Sigmoid colon (tissue), 7 donors: Measurements from ENCODE around the gene RGR. TPM values are rescaled to one million over a fixed set of nuclear protein-coding genes. Genes with fewer than 3 reads are reported as not detected.

Experiments
- DNase-seq: peaks from one replicate; pipeline ENCODE4 v3.0.0-alpha.2; 2019
- H3K27ac ChIP-seq, 4 donors: fragments of 200-600 bp; sonication (generic); one replicate each; pipeline ENCODE4 v1.5.1; 2016 to 2019; ENCODE audit warnings: mild to moderate bottlenecking in 1 of 4
- H3K27me3 ChIP-seq, 3 donors: fragments of 200-600 bp; sonication (generic); one replicate each; pipeline ENCODE4 v1.5.1; 2019; ENCODE audit warnings: mild to moderate bottlenecking in 1 of 3
- H3K36me3 ChIP-seq, 4 donors: fragments of 200-600 bp; sonication (generic); one replicate each; pipeline ENCODE4 v1.5.1; 2016 to 2019
- H3K4me1 ChIP-seq, 4 donors: fragments of 200-600 bp; sonication (generic); one replicate each; pipeline ENCODE4 v1.5.1; 2017 to 2019
- H3K4me3 ChIP-seq, 4 donors: fragments of 200-600 bp; sonication (generic); one replicate each; pipeline ENCODE4 v1.5.1; 2017 to 2019; ENCODE audit warnings: mild to moderate bottlenecking in 2 of 4, moderate library complexity in 1 of 4
- H3K9me3 ChIP-seq, 4 donors: fragments of 200-600 bp in 3 of 4; sonication (generic) in 3 of 4; one replicate each; pipeline versions ENCODE4 v1.5.1 to v1.6.1; 2013 to 2019
- EP300 ChIP-seq, 4 donors: sonication (generic); formaldehyde crosslinking; IDR thresholded peaks; one replicate each; pipeline ENCODE4 v1.6.1; 2017; ENCODE audit warnings: antibody characterized with exemption in 4 of 4
- POLR2A ChIP-seq, 2 donors: fragments of 450-650 bp; IDR thresholded peaks; one replicate each; pipeline ENCODE4 v1.6.1; 2016; ENCODE audit warnings: antibody characterized with exemption in 2 of 2, mild to moderate bottlenecking in 2 of 2, moderate library complexity in 2 of 2
- POLR2AphosphoS5 ChIP-seq, 4 donors: sonication (generic); formaldehyde crosslinking; IDR thresholded peaks; one replicate each; pipeline ENCODE4 v1.6.1; 2017; ENCODE audit warnings: antibody characterized with exemption in 4 of 4
- WGBS, 2 donors: extraction: QIAGEN DNeasy Blood & Tissue Kit; methylation state at CpG; one replicate each; pipeline ENCODE4 v1.1.7; 2013; 5-methylcytosine and 5-hydroxymethylcytosine counted together
- intact Hi-C: fragments of 100-400 bp; cut with DNase I; formaldehyde crosslinking; loops from one replicate; pipeline ENCODE4 v1.15.1; 2023
- polyA plus RNA-seq, 3 donors: library from polyadenylated mRNA; stranded (reverse); fragments of 200-250 nt; gene quantifications; one replicate each; pipeline ENCODE4 v1.2.3, GENCODE V29; 2013
- total RNA-seq, 4 donors: library from RNA; depleted of rRNA; stranded (reverse); fragments of >200 nt; gene quantifications; one replicate each; pipeline ENCODE4 v1.1.0, GENCODE V29; 2016
- TF ChIP-seq, protein P1 (sequence below), 4 experiments: fragments of 450-650 bp in 3 of 4; fragments of 200-600 bp in 1 of 4; IDR thresholded peaks; one replicate each; pipeline ENCODE4 v1.5.1; 2016 to 2019; ENCODE audit warnings: antibody characterized with exemption in 4 of 4, mild to moderate bottlenecking in 3 of 4, moderate library complexity in 2 of 4
- donor health status: healthy with polysubstance abuse.
- donor health status: Bipolar disorder and iron deficiency.
- donor health status: healthy.

Gene RGR
- total and polyA plus RNA-seq, 7 donors: 0.82 to 3.6 (median 1.4) TPM; not detected in 4

DNA sequence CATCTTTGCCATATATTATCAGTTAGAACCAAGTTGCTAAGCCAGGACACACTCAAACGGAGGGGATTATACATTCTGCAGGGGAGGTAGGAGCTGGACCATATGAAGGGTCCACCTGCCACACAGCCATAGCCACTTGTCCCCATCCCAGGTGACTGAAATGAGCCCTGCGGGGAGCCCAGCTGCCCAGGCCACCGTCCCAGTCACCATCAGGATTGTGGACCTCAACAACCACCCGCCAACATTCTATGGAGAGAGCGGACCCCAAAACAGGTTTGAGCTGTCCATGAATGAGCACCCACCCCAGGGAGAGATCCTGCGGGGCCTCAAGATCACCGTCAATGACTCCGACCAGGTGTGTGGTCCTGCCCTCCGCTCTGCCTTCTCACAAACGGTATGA is 36.8 kb upstream of the RGR start:
- no peaks in the 10 kb centered on the region for H3K36me3 ChIP-seq
- TF ChIP-seq, protein P1, sequence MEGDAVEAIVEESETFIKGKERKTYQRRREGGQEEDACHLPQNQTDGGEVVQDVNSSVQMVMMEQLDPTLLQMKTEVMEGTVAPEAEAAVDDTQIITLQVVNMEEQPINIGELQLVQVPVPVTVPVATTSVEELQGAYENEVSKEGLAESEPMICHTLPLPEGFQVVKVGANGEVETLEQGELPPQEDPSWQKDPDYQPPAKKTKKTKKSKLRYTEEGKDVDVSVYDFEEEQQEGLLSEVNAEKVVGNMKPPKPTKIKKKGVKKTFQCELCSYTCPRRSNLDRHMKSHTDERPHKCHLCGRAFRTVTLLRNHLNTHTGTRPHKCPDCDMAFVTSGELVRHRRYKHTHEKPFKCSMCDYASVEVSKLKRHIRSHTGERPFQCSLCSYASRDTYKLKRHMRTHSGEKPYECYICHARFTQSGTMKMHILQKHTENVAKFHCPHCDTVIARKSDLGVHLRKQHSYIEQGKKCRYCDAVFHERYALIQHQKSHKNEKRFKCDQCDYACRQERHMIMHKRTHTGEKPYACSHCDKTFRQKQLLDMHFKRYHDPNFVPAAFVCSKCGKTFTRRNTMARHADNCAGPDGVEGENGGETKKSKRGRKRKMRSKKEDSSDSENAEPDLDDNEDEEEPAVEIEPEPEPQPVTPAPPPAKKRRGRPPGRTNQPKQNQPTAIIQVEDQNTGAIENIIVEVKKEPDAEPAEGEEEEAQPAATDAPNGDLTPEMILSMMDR (IDR thresholded peaks at IDR 0.05): no peak
- no peak for TF ChIP-seq POLR2AphosphoS5 (IDR thresholded peaks at IDR 0.05)
- no peak for TF ChIP-seq EP300 (IDR thresholded peaks at IDR 0.05)
- TF ChIP-seq POLR2A (IDR thresholded peaks at IDR 0.05): no peak
- H3K27ac ChIP-seq: no peak overlapping the region
- DNase-seq: no peak
- 88 to 89% methylated on average over 10 of the region's 10 CpGs for WGBS, 2 donors
- H3K9me3 ChIP-seq: no peaks in the 10 kb centered on the region
- intact Hi-C loops: no loop called here
- H3K4me3 ChIP-seq: no peak overlapping the region
- no peaks in the 10 kb centered on the region for H3K4me1 ChIP-seq
- no peaks in the 10 kb centered on the region for H3K27me3 ChIP-seq

DNA sequence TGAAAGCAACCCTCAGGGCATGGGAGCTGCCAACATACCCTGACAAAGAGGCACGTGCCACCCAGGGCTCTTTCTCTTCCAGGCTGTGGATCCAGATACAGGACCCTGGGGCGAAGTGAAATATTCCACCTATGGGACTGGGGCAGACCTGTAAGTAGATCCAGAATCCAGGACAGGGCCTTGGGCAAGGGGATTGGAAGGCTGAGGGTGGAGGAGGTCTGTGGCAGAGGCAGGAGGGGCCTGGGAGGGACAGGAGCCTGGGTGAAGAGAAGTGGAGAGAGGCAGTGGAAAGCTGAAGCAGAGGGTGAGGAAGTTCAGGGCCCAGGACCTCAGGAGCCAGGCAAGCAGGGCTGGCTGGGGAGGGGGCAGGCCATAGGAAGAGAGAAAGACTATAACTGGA is 33.3 kb upstream of the RGR start:
- no peak overlapping the region for H3K27ac ChIP-seq
- no peaks in the 10 kb centered on the region for H3K36me3 ChIP-seq
- H3K27me3 ChIP-seq: no peaks in the 10 kb centered on the region
- DNase-seq: no peak
- intact Hi-C loops: no loop called here
- no peak overlapping the region for H3K4me3 ChIP-seq
- no peaks in the 10 kb centered on the region for H3K4me1 ChIP-seq
- H3K9me3 ChIP-seq: no peaks in the 10 kb centered on the region
- TF ChIP-seq, protein P1 (IDR thresholded peaks at IDR 0.05): no peak
- TF ChIP-seq POLR2A (IDR thresholded peaks at IDR 0.05) (no peak), EP300 (IDR thresholded peaks at IDR 0.05) (no peak), POLR2AphosphoS5 (IDR thresholded peaks at IDR 0.05) (no peak)
- 81 to 88% methylated on average over 2 of the region's 2 CpGs for WGBS, 2 donors

DNA sequence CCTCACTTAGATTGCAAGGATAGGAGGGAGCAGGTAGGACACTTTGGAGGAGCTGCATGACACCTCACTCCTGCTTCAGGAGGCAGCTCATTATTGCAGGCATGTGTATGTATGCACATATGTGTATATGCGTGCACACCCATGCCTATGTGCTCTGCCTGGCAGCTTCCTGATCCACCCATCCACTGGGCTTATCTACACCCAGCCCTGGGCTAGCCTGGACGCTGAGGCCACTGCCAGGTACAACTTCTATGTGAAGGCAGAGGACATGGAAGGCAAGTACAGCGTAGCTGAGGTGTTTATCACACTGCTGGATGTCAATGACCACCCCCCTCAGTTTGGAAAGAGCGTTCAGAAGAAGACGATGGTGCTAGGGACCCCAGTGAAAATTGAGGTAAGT is 32.8 kb upstream of the RGR start:
- Histone ChIP-seq H3K27ac (no peak overlapping the region), H3K36me3 (no peaks in the 10 kb centered on the region), H3K27me3 (no peaks in the 10 kb centered on the region), H3K4me3 (no peak overlapping the region), H3K9me3 (no peaks in the 10 kb centered on the region), H3K4me1 (no peaks in the 10 kb centered on the region)
- 73 to 79% methylated on average over 5 of the region's 5 CpGs for WGBS, 2 donors
- no peak for DNase-seq
- TF ChIP-seq, protein P1 (IDR thresholded peaks at IDR 0.05): no peak
- TF ChIP-seq POLR2AphosphoS5 (IDR thresholded peaks at IDR 0.05) (no peak), POLR2A (IDR thresholded peaks at IDR 0.05) (no peak), EP300 (IDR thresholded peaks at IDR 0.05) (no peak)
- intact Hi-C loops: no loop called here

DNA sequence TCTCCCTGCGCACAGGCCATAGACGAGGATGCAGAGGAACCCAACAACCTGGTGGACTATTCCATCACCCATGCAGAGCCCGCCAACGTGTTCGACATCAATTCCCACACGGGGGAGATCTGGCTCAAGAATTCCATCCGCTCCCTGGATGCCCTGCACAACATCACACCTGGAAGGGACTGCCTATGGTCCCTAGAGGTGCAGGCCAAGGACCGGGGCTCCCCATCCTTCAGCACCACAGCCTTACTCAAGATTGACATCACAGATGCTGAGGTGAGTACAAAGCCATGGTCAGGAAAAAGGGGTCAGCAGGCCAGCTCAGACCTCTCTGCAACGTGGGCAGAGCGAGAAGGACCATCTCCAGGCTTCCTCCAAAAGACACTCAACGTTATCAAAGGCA is 31.8 kb upstream of the RGR start:
- no peaks in the 10 kb centered on the region for H3K27me3 ChIP-seq
- intact Hi-C loops: no loop called here
- WGBS, 2 donors: 83 to 86% methylated on average over 11 of the region's 11 CpGs
- TF ChIP-seq POLR2AphosphoS5 (IDR thresholded peaks at IDR 0.05) (no peak), POLR2A (IDR thresholded peaks at IDR 0.05) (no peak), EP300 (IDR thresholded peaks at IDR 0.05) (no peak)
- TF ChIP-seq, protein P1 (IDR thresholded peaks at IDR 0.05): no peak
- no peak for DNase-seq
- H3K9me3 ChIP-seq: no peaks in the 10 kb centered on the region
- no peak overlapping the region for H3K4me3 ChIP-seq
- no peak overlapping the region for H3K27ac ChIP-seq
- no peaks in the 10 kb centered on the region for H3K36me3 ChIP-seq
- H3K4me1 ChIP-seq: no peaks in the 10 kb centered on the region

DNA sequence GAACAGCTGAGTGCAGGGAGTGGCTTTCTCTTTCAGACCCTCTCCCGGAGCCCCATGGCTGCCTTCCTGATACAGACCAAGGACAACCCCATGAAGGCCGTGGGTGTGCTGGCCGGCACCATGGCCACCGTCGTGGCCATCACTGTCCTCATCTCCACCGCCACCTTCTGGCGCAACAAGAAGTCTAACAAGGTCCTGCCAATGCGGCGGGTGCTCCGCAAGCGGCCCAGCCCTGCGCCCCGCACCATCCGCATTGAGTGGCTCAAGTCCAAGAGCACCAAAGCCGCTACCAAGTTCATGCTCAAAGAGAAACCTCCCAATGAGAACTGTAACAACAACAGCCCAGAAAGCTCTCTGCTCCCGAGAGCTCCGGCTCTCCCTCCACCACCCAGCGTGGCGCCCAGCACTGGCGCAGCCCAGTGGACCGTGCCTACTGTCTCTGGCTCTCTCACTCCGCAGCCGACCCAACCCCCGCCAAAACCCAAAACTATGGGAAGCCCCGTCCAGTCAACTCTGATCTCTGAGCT is 30.7 kb upstream of the RGR start:
- DNase-seq: no peak
- 79 to 87% methylated on average over 25 of the region's 25 CpGs for WGBS, 2 donors
- Histone ChIP-seq H3K4me1 (no peaks in the 10 kb centered on the region), H3K27ac (no peak overlapping the region), H3K36me3 (no peaks in the 10 kb centered on the region), H3K4me3 (no peak overlapping the region), H3K9me3 (no peaks in the 10 kb centered on the region), H3K27me3 (no peaks in the 10 kb centered on the region)
- TF ChIP-seq, protein P1 (IDR thresholded peaks at IDR 0.05): no peak
- TF ChIP-seq POLR2A (IDR thresholded peaks at IDR 0.05) (no peak), EP300 (IDR thresholded peaks at IDR 0.05) (no peak), POLR2AphosphoS5 (IDR thresholded peaks at IDR 0.05) (no peak)
- intact Hi-C loops: no loop called here
